GM12874 (cell line): ENCODE results near the gene CWC15.

Experiments used
- TF ChIP-seq, protein P1 (sequence below): IDR thresholded peaks from 2 replicates; pipeline ENCODE4 v1.5.1; 2011; ENCODE audit warnings: low read depth, mild to moderate bottlenecking, control low read depth, low read length, moderate library complexity; ENCODE audit not compliant: insufficient read depth

The CWC15 gene

GRCh38 chr11:94973099-94973968, at the start of gene CWC15, which contains the start of gene KDM4D:
Gene CWC15 (minus strand): TSS chr11:94973556. CDS start chr11:94972185, 1,371 bp downstream.
Gene KDM4D (plus strand): TSS chr11:94973709. CDS start chr11:94997373, 23,664 bp downstream.
- TF ChIP-seq, protein P1, sequence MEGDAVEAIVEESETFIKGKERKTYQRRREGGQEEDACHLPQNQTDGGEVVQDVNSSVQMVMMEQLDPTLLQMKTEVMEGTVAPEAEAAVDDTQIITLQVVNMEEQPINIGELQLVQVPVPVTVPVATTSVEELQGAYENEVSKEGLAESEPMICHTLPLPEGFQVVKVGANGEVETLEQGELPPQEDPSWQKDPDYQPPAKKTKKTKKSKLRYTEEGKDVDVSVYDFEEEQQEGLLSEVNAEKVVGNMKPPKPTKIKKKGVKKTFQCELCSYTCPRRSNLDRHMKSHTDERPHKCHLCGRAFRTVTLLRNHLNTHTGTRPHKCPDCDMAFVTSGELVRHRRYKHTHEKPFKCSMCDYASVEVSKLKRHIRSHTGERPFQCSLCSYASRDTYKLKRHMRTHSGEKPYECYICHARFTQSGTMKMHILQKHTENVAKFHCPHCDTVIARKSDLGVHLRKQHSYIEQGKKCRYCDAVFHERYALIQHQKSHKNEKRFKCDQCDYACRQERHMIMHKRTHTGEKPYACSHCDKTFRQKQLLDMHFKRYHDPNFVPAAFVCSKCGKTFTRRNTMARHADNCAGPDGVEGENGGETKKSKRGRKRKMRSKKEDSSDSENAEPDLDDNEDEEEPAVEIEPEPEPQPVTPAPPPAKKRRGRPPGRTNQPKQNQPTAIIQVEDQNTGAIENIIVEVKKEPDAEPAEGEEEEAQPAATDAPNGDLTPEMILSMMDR, result no peak

GRCh38 chr11:95016139-95016538, 42.8 kb upstream of the CWC15 start:
- TF ChIP-seq, protein P1, result no peak

- TF ChIP-seq, protein P1, result no peak
Measured at GRCh38 chr11:95014184-95014821, 40.9 kb upstream of the CWC15 start.

DNA sequence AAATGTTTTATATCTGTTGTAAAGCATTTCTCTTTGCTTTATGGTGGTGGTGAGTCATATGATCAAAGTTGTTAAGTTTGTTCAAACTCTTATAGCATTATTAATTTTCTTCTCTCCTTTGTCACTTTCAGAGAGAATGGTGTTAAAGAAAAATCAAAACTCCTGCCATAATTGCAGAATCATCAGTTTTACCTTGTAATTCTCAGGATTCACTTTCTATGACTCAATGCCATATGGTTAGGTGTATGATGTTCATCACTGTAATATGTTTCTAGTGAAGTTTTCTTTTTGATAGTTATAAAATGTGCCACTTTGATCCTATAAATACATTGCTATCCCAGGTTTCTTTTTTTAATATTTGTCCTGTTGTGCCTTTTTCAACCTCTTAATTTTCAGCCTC, 38.0 kb upstream of the CWC15 start:
- TF ChIP-seq, protein P1, result no peak

DNA sequence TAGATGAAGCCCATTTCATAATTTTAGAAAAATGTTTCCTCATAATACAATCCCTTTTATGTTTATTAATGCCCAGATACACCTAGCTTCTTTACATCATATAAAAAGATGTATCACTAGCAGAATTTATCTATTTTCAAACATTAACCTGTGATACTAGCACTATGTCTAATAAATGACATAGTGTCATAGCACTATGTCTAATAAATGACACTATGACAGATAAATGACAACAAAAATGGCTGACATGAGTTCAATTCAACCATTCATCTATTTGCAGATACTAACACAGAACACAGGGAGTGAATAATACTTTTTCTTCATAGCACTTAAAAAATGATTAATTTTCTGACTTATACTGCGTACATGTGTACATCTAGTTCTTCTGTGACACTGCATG, 32.3 kb upstream of the CWC15 start:
- TF ChIP-seq, protein P1, result no peak

- TF ChIP-seq, protein P1, result no peak
Measured at GRCh38 chr11:95003716-95004115, 30.4 kb upstream of the CWC15 start.

- TF ChIP-seq, protein P1, result no peak
Measured at GRCh38 chr11:94998285-94998684, 24.9 kb upstream of the CWC15 start.
